ENCODE data around the gene KANSL1. TPM values are rescaled to one million over a fixed set of nuclear protein-coding genes. Genes with fewer than 3 reads are reported as not detected.

Gene KANSL1
- total and polyA plus RNA-seq, 8 donors, result 65.9 to 129 (median 79.0) TPM

GRCh38 chr17:46178550-46179214 lies 14.5 kb downstream of the KANSL1 start:
- Histone ChIP-seq H3K9me3 (no peaks in the 10 kb centered on the region), H3K4me3 (no peak overlapping the region), H3K27ac (peak overlapping the region; percentile 2 to 71), H3K4me1 (peaks cover 33 to 89% of the 10 kb centered on the region in 2 donors), H3K36me3 (no peaks in the 10 kb centered on the region), H3K27me3 (no peaks in the 10 kb centered on the region)
- ATAC-seq, result peak; percentile 38
- TF ChIP-seq, protein P1, sequence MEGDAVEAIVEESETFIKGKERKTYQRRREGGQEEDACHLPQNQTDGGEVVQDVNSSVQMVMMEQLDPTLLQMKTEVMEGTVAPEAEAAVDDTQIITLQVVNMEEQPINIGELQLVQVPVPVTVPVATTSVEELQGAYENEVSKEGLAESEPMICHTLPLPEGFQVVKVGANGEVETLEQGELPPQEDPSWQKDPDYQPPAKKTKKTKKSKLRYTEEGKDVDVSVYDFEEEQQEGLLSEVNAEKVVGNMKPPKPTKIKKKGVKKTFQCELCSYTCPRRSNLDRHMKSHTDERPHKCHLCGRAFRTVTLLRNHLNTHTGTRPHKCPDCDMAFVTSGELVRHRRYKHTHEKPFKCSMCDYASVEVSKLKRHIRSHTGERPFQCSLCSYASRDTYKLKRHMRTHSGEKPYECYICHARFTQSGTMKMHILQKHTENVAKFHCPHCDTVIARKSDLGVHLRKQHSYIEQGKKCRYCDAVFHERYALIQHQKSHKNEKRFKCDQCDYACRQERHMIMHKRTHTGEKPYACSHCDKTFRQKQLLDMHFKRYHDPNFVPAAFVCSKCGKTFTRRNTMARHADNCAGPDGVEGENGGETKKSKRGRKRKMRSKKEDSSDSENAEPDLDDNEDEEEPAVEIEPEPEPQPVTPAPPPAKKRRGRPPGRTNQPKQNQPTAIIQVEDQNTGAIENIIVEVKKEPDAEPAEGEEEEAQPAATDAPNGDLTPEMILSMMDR (IDR thresholded peaks at IDR 0.05), result no peak
- no peak for DNase-seq
- intact Hi-C loops (cut with DNase I), result no loop called here

GRCh38 chr17:46176975-46177374 lies 16.3 kb downstream of the KANSL1 start:
- TF ChIP-seq, protein P1 (IDR thresholded peaks at IDR 0.05), result no peak
- Histone ChIP-seq H3K4me3 (no peak overlapping the region), H3K9me3 (no peaks in the 10 kb centered on the region), H3K36me3 (peaks cover 0 to under 1% of the 10 kb centered on the region in 2 donors), H3K27me3 (no peaks in the 10 kb centered on the region), H3K27ac (no peak overlapping the region), H3K4me1 (peaks cover 27 to 86% of the 10 kb centered on the region in 2 donors)
- no peak for DNase-seq
- intact Hi-C loops (cut with DNase I), result no loop called here
- peak; percentile 11 for ATAC-seq

- peaks cover 0 to 12% of the 10 kb centered on the region in 2 donors for H3K36me3 ChIP-seq
- intact Hi-C loops (cut with DNase I), result no loop called here
- H3K27ac ChIP-seq, result no peak overlapping the region
- H3K4me1 ChIP-seq, result peaks cover 27 to 86% of the 10 kb centered on the region in 2 donors
- no peak for DNase-seq
- ATAC-seq, result no peak
- no peaks in the 10 kb centered on the region for H3K27me3 ChIP-seq
- H3K4me3 ChIP-seq, result no peak overlapping the region
- H3K9me3 ChIP-seq, result no peaks in the 10 kb centered on the region
- TF ChIP-seq, protein P1 (IDR thresholded peaks at IDR 0.05), result no peak
These were observed 17.3 kb downstream of the KANSL1 start for GRCh38 chr17:46175891-46176290.

DNA sequence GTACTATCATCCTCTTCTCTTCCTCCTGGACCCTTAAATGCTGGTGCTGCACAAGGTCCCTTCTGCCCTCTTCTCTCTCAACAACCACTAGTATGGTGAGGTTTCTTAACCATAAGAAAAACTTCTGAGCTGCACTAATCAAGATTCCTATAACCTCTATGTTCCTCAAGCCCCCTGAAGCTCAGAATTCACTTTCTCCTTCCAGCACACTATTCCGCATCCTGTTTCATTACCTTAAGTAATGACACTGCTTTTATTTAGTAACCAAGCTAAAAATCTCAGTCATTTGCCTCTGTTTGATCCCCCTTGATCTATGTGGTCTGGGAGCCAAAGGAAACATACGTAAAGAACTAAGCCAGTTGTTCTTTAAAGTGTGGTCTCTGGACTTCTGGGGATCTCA lies 20.1 kb downstream of the KANSL1 start:
- Histone ChIP-seq H3K9me3 (no peaks in the 10 kb centered on the region), H3K4me3 (no peak overlapping the region), H3K36me3 (peaks cover 0 to 31% of the 10 kb centered on the region in 2 donors), H3K4me1 (peaks cover 25 to 82% of the 10 kb centered on the region in 2 donors), H3K27me3 (no peaks in the 10 kb centered on the region), H3K27ac (no peak overlapping the region)
- no peak for DNase-seq
- intact Hi-C loops (cut with DNase I), result no loop called here
- no peak for ATAC-seq
- TF ChIP-seq, protein P1 (IDR thresholded peaks at IDR 0.05), result no peak

DNA sequence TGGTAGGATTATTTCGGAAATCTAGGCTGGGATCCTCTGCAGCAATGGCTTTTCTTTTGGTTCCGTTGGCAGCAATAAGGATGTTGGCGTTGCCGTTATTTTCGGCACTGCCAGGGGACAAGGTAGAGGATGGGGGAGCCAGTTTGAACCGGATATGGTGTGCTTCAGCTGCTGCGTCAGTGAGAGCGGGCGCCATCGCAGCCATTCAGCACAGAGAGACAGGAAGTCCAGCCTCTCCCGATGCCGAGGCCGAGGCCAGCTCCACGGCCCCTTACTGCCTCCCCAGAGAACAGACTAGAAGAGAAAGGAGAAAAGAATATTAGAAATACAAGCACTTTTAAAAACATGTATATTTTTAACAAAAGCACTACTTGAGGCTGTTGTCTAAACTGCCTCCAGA lies 21.3 kb downstream of the KANSL1 start:
- Histone ChIP-seq H3K27me3 (no peaks in the 10 kb centered on the region), H3K4me3 (no peak overlapping the region), H3K4me1 (peaks cover 26 to 82% of the 10 kb centered on the region in 2 donors), H3K36me3 (peaks cover 0 to 32% of the 10 kb centered on the region in 2 donors), H3K27ac (no peak overlapping the region), H3K9me3 (no peaks in the 10 kb centered on the region)
- TF ChIP-seq, protein P1 (IDR thresholded peaks at IDR 0.05), result no peak
- intact Hi-C loops (cut with DNase I), result no loop called here
- DNase-seq (no peak), ATAC-seq (no peak)
